Suppressor macrophage treated with lipopolysaccharide for 4 hours (primary cell): Measurements from ENCODE around the gene GLT8D2.

Source experiments
- DNase-seq: peaks from one replicate; pipeline ENCODE4 v3.0.0-alpha.2; 2020

The GLT8D2 gene

DNA sequence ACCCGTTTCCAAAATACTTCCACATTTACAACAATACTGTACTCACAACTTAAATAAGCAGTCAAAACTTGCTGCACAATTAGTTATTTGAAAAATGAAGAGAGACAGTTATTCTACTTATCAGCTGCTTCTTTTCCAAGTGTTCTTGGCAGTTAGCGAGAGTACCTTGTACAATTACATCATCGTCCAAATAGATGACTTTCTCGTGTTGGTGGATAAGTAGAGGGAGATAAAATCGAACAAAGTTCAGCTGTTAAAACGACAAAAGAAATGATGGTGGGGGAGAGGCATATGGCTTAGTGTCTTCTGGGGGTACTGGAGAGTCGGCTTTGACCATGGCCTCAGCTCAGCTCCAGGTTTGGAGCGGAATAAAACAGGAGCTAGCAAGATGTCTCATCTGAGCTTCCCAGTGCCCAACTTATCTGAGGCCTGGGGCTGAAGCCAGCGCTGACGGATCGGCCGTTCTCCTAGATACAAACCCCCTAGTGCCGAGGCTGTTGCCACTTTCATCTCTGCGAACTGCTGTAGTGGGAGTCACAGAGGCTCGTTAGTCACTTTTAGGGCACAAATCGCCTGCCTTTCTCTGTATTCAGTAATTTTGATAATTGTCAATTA is 52.6 kb downstream of the GLT8D2 start:
- DNase-seq: no peak

- no peak for DNase-seq
These were observed 53.4 kb downstream of the GLT8D2 start for GRCh38 chr12:103996595-103996994.

DNA sequence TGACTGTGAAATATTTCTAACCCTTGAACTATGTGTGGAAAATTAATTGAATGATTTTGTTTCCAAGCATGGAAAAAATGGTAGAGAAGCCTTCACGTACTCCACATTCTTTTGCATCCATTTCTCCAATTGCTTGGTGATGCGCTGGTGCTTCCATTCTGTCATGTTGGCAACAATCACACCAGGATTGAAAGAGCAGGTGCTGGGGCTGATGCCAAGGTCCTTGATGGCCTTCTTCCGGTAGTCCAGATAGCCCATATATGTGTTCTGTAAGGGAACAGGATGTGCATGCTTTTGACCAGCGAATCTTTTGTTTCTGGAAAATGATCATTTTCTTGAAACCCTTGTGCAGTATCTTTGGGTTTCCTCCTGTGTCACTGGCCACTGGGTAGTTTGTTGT is 55.8 kb downstream of the GLT8D2 start:
- DNase-seq: no peak

DNA sequence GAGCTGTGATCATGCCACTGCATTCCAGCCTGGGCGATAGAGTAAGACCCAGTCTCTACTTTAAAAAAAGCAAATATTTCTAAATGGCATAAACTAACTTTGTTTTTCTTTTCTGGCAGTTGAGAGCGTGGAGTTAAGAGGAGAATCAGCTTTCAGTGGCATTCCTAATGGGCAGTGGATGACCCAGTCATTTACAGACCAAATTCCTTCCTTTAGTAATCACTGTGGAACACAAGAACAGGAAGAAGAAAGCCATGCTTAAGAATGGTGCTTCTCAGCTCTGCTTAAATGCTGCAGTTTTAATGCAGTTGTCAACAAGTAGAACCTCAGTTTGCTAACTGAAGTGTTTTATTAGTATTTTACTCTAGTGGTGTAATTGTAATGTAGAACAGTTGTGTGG is 63.2 kb downstream of the GLT8D2 start:
- no peak for DNase-seq

DNA sequence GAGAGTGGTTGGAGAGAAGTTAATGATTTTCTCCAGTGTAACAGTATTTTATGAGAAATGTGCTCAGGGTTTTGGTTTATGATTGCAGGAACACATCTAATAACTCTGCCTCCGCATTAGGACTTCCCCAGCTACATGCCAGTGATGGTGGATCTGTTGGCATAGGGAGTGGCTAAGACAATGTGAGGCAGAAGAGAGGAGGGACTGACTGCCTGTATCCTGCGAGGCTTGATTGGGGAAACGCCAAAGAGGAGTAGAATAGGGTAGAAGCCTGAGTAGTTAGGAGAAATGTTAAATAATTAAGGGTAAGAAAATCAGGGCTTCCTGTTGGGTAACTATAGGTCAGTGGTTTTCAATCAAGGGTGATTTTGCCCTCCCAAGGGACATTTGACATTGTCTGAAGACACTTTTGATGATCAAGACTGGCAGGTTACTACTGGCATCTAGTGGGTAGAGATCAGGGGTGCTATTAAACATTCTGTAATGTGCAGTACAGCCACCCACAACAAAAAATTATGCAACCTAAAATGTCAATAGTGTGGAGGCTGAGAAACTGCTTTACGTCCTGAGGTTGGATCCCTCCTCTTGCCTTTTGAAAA is 71.5 kb downstream of the GLT8D2 start:
- DNase-seq: no peak

DNA sequence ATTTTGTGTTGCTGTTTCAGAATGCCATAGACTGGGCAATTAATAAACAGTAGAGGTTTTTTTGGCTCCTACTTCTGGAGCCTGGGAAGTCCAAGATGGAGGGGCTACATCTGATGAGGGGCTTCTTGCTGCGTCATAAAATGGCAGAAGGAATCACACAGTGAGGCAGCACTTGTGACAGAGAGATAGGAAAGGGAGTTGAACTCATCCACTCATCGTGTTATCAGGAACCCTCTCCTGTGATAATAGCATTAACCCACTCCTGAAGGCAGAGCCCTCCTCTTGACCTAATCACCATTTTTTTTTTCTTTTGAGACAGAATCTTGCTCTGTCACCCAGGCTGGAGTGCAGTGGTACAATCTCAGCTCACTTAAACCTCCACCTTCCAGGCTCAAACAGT is 74.6 kb downstream of the GLT8D2 start:
- DNase-seq: no peak

GRCh38 chr12:103973909-103974308 is 76.1 kb downstream of the GLT8D2 start:
- DNase-seq: no peak

DNA sequence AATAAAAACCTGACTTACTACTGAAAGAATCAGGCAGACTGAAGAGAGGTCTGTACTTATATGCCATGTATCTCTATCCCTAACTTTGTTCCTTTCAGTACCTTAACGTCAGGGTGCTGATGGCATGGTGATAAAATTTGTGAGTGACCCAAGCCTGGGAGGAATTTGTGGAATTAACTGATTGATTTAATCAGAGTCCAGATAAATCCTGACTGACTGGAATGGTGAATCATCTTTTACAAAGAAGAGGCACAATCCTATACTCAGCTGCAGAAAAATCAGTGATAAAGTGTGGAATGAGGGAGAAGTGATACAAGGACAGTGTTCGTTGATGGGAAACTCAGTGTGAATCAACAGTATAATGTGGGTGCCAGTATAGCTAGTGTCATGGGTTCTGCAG is 80.6 kb downstream of the GLT8D2 start:
- no peak for DNase-seq

GRCh38 chr12:103966736-103967135 is 83.3 kb downstream of the GLT8D2 start:
- DNase-seq: no peak

DNA sequence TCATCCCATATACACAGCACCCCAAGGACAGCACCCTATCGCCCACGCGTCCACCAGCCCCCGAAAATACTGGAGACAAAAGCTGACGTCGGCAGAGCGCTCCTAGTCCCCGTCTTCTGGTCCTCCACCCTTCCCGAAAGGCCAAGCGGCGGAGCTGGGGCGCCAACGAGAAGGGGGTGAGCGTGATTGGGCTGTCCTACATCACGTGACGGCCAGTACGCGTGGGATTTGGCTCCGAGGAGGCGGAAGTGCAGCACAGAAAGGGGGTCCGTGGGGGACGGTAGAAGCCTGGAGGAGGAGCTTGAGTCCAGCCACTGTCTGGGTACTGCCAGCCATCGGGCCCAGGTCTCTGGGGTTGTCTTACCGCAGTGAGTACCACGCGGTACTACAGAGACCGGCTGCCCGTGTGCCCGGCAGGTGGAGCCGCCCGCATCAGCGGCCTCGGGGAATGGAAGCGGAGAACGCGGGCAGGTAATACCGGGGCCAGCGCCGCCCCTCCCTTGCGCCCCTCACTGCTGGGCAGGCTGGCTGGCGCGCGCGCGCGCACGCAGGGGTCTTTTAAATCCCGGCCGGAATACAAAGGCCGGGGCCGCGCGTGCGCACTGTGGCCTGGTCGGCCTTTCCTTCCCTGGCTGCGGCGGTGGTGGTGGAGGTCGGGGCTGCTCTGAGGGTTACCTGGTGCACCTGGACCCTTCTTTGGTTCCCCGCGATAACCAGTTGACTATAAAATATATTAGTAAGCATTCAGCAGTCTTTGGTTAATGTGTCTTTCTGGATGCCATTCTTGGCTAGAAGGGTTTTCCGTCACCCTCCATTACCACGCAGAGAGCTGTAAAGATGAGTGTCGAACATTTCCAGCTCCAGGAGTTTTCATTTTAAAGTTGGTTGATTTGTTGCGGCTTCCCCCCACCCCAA is 84.1 kb downstream of the GLT8D2 start, which contains the start of gene TDG:
TSS of gene TDG (plus strand) at position 283 of the 915 bp plus-strand sequence. CDS start at position 449, 166 bp downstream.
- peak; percentile 98 for DNase-seq

DNA sequence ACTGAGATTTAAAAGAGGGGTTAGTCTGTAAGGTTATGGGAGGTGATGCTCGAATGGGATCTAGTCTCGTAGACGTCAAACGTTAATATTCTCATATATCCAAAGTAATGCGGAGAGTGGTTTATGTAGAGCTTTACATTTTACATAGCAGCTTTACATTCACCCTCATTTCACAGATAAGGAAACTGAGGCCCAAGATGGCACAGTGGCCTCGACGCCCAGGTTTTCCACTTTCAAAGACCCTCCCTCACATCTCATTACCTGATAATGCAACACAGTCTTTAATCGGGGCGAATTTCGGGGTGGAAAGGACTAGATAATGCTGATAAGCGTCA is 84.8 kb downstream of the GLT8D2 start:
- no peak for DNase-seq

DNA sequence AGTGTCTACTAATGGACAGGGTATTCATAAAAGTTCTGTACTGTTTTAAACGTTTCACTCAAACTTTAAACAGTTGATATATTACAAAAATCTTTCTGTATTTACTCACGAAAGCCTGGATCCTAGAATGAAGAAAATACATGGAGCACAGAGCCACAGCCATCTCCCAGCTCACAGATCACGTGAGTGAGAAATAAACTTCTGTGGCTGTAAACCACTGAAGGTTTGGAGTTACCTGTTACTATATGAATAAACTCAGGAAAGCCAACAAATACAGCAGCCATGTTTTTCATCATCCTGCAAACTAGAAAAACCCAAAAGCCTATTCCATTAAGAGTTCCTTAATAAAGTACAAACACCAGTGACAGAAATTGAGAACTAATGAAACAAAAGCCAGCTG is 85.2 kb downstream of the GLT8D2 start:
- DNase-seq: no peak

GRCh38 chr12:103962493-103962892 is 87.5 kb downstream of the GLT8D2 start:
- no peak for DNase-seq

GRCh38 chr12:103960616-103961227 is 89.3 kb downstream of the GLT8D2 start:
- DNase-seq: no peak

DNA sequence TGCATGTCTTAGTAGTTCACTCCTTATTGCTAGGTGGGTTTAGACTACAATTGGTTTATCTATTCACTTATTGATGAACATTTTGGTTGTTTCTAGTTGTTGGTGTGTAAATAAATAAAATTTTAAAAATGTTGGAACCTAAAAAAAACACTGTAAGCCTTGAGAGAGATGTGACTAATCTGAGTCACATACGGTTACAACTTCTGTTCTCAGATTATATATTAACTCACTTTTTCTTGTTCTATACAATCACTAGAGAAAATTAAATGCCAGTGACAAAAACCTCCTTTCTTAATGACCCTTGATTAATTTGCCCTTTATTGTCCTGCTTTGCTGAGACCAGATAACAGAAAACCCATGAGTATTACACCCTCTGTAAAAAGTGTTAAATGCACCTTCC is 91.4 kb downstream of the GLT8D2 start:
- no peak for DNase-seq

DNA sequence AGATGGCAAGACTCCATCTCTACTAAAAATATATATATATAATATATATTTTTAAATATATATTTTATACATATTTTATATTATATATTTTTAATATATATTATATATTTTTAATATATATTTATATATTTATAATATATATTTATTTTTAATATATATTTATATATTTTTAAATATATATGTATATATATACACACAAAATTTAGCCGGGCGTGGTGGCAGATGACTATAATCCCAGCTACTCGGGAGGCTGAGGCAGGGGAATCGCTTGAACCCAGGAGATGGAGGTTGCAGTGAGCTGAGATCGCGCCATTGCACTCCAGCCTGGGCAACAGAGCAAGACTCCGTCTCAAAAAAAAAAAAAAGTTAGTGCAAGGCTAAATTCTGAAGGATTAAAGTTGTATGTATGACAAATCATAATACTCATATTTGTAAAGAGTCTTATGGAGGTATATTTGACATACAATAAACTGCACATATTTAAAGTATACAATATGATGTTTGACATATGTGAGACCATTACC is 92.1 kb downstream of the GLT8D2 start:
- DNase-seq: no peak

DNA sequence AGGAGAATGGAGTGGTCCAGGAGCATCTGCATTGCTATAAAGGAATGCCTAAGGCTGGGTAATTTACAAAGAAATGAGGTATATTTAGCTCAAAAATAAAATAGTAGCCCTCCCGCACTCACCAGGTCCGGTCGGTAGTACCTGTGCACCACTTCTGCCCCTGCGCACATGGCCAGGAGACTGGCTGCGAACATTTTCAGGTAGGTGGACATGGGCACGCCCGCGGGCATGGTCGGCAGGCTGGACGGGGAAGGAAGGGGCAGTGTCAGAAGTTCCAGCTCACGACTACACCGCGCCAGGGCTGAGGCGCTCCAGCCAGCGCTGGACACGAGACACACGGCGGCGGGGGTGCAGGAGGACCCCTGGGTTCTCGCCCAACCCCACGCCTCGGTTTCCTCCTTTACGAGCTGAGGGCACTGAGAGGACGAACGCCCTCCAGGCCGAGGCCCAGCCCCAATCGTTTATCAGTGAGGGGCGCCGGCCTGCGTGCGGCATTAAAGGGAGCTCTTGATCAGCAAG is 93.4 kb downstream of the GLT8D2 start:
- no peak for DNase-seq

DNA sequence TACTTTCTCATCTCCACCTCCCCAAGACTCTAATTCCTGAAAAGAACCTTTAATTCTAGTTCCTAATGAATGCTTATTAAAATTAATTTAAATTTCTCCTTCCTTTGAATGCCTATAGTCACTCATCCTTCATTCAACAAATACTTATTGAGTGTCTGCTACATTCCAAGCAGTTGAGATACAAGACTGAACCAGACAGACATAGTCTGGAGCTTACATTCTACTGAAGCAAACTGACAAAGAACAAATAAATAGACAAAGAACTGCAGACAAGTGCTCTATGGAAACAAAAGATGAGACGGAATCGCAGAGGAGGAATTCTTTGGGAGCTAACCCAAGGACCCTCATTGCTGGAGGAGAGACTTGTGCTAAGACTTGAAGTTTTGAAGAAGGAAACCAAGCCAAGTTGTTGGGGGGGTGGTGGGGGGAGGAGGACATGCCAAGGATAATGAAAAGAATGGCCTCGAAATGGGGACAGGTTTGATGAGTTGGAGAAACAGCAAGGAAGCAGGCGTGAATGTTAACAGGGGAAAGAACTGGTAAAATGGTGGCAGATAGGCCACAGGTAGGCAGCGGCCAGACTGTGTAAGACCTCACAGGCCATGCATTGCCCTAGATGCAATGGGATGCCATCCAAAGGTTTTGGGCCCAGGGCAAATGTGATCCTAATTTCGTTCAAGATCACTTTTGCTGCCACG is 94.0 kb downstream of the GLT8D2 start:
- DNase-seq: no peak

- no peak for DNase-seq
These were observed 97.5 kb downstream of the GLT8D2 start for GRCh38 chr12:103952497-103952896.

DNA sequence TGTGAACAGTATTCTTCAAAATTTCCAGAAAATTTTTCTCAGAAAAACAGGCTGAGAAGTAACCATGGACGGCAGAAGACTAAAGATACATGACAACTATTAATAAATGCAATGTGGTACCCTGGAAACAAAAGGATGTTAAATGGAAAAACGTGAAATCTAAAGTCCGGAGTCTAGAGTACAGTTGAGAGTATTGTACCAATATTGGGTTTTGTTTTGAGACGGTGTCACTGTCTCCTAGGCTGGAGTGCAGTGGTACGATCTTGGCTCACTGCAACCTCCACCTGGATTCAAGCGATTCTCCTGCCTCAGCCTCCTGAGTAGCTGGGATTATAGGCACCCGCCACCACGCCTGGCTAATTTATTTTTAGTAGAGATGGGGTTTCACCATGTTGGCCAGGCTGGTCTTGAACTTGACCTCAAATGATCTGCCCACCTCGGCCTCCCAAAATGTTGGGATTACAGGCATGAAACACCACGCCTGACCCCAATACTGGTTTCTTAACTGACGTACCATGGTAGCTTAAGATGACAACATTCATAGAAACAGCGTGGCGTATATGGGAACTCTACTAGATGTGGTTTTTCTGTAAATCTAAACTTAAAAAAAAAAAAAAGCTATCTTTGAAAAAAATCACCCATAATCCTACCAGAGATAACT is 101.1 kb downstream of the GLT8D2 start:
- no peak for DNase-seq

DNA sequence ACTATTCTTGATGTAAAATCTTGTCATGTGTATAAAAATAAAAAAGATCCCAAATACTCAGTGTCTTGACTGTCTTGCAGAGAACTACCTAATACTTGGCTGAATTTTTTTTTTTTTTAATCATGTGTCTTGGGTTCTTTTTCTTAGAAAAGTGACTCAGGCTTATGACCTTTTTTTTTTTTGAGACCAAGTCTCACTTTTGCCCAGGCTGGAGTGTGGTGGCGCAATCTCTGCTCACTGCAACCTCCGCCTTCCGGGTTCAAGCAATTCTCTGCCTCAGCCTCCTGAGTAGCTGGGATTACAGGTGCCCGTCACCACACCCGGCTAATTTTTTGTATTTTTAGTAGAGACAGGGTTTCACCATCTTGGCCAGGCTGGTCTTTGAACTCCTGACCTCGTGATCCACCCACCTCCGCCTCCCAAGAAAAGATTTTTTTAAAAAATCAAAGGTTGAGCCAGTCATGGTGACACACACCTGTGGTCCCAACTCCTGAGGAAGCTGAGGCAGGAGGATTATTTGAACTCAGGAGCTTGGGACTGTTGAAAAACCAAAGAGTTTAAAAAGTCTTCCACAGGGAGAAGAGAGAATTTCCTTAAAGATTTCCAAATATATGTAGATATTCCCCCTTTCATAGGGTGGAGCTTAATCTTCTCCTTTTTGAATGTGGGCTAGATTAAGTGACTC is 102.0 kb downstream of the GLT8D2 start:
- DNase-seq: peak; percentile 51
